Hindlimb muscle (tissue), 1 donor: ENCODE results near the gene COX7A2L. TPM values are rescaled to one million over a fixed set of nuclear protein-coding genes. Genes with fewer than 3 reads are reported as not detected.

ENCODE experiments used
- DNase-seq: peaks from one replicate; pipeline ENCODE4 v3.0.0-alpha.2; 2013
- polyA plus RNA-seq: library from polyadenylated mRNA; unstranded; fragments of 120-200 nt; gene quantifications from one replicate; pipeline ENCODE4 v1.2.1, GENCODE V29; 2013; ENCODE audit not compliant: insufficient read length

Gene COX7A2L
- polyA plus RNA-seq, 1 donor = 150 TPM

- DNase-seq = no peak
Measured at GRCh38 chr2:42315844-42316470, 45.1 kb downstream of the COX7A2L start.

- DNase-seq = no peak
Measured at GRCh38 chr2:42314892-42315468, 46.0 kb downstream of the COX7A2L start.

DNA sequence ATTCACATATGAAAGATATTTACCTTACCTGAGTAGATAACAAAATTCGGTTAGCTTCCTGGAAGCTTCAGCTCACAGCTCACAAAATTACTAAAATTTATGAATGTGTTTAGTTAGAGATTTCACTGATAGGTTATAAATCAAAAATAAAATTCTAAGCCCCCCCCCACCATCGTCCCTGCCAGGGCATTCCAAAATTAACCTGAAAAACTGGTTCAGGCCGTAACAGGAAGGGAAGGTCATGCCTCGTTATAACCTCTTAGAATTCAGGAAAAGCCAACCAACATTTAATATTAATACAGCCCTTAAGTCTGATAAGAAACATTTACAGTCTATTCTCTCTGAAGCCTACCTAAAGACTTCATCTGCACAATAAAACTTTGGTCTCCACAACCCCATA lies 48.9 kb downstream of the COX7A2L start:
- DNase-seq = no peak

DNA sequence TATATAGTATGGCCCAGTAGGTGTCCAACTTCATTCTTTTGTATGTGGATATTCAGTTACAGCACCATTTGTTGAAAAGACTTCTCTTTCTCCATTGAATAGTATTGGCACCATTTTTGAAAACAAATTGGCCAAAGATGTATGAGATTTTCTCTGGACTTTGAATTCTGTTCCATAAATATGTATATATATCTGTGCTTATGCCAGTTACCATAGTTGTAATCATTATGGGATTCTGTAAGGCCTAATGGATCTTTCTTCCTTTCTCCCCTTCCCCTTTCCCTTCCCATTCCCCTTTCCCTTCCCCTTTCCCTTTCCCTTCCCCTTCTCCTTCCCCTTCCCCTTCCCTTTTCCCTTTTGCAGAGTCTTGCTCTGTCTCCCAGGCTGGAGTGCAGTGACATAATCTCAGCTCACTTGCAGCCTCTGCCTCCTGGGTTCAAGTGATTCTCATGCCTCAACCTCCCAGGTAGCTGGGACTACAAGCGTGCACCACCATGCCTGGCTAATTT lies 51.0 kb downstream of the COX7A2L start:
- no peak for DNase-seq

GRCh38 chr2:42309366-42309765 lies 51.7 kb downstream of the COX7A2L start:
- DNase-seq = no peak

DNA sequence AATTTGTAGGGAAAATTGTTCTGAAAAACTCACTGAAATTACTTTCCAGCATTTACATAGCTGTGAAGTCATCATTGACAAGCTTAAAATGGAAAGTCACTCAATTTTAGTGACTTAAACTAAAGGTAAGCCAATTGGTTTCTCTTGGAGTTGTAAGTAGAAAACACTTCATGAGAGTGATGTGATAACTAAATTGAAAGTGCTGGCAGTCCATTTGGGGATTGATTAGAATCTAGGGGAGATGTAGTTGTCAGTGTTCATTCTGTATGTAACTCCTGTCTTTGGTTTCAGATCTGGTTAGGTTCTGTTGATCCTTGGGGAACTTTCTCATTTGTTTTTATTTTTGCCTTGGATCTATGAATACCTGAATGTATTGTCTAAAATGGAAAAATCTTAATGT lies 53.8 kb downstream of the COX7A2L start:
- no peak for DNase-seq

DNA sequence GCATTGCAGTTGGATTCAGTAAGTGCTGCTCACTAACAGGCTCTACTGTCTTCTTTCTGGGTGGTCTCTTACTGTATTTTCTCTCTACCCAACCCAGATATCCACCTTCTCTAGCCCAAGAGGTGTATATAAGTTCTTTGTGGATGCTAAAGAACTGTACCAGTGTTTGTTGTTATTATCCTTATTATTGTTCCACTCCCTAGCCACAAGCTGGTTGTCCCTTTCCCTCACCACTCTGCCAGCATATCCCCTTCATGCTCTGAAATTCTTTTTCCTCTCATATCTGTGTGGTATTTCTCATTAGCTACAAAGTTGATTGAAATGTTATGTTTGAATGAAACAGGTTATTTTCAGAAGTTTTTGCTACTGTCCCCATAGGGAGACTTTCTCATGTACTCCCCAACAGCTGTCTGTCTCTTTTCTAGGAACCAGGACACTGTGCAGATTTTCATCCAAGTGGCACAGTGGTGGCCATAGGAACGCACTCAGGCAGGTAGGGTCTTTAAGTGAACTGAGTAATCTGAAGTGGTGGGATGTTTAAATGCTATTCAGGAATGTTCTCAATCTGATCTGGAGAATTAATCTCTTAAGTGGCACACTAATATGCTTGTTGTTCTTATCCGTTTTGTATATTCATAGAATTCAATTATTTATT lies 56.8 kb downstream of the COX7A2L start:
- no peak for DNase-seq

- DNase-seq = no peak
Measured at GRCh38 chr2:42303252-42303651, 57.8 kb downstream of the COX7A2L start.

GRCh38 chr2:42300527-42300926 lies 60.5 kb downstream of the COX7A2L start:
- DNase-seq = no peak

Other genes starting within 250 kb of the COX7A2L start
- 30.6 TPM for gene EML4, start 191.9 kb downstream of the COX7A2L start, polyA plus RNA-seq
- 0.05 TPM for gene KCNG3, start 132.8 kb upstream of the COX7A2L start, polyA plus RNA-seq
- gene MTA3, start 207.4 kb upstream of the COX7A2L start, polyA plus RNA-seq = 26.9 TPM